Heart left ventricle (tissue), 16 donors: ENCODE data around the gene DIAPH2. TPM values are rescaled to one million over a fixed set of nuclear protein-coding genes. Genes with fewer than 3 reads are reported as not detected.

Experiments used
- ATAC-seq, 4 donors: fragments of 200-7000 bp; cut with Tn5 transposase; one replicate each; pipeline ENCODE4 v1.9.1; 2020 to 2022; ENCODE audit warnings: moderate library complexity in 4 of 4, mild to moderate bottlenecking in 3 of 4, moderate number of reproducible peaks in 1 of 4
- DNase-seq, 5 donors: peaks; one replicate each; pipeline ENCODE4 v3.0.0-alpha.2; 2020
- H3K27ac ChIP-seq, 12 donors: fragments of 200-600 bp; sonication (generic) in 4 of 12; one replicate each; pipeline versions ENCODE4 v1.5.0 to v1.8.0; 2016 to 2022; ENCODE audit warnings: mild to moderate bottlenecking in 2 of 12
- H3K27me3 ChIP-seq, 9 donors: fragments of 200-600 bp; sonication (generic) in 2 of 9; one replicate each; pipeline versions ENCODE4 v1.5.1 to v1.8.0; 2016 to 2022; ENCODE audit warnings: mild to moderate bottlenecking in 3 of 9
- H3K36me3 ChIP-seq, 9 donors: fragments of 200-600 bp; sonication (generic) in 2 of 9; one replicate each; pipeline versions ENCODE4 v1.5.0 to v1.8.0; 2018 to 2022; ENCODE audit warnings: mild to moderate bottlenecking in 2 of 9
- H3K4me1 ChIP-seq, 12 donors: fragments of 200-600 bp; sonication (generic) in 4 of 12; one replicate each; pipeline versions ENCODE4 v1.5.0 to v1.8.0; 2016 to 2022; ENCODE audit warnings: mild to moderate bottlenecking in 3 of 12
- H3K4me3 ChIP-seq, 12 donors: fragments of 200-600 bp; sonication (generic) in 4 of 12; one replicate each; pipeline versions ENCODE4 v1.5.0 to v1.8.0; 2017 to 2022; ENCODE audit warnings: mild to moderate bottlenecking in 9 of 12, moderate library complexity in 4 of 12
- H3K9me3 ChIP-seq, 12 donors: fragments of 200-600 bp; sonication (generic) in 4 of 12; one replicate each; pipeline versions ENCODE4 v1.5.0 to v1.8.0; 2016 to 2022; ENCODE audit warnings: mild to moderate bottlenecking in 1 of 12
- CTCF ChIP-seq, 12 donors: fragments of 200-600 bp; sonication (generic) in 4 of 12; IDR thresholded peaks; one replicate each; pipeline versions ENCODE4 v1.5.0 to v1.8.0; 2018 to 2022; ENCODE audit warnings: antibody characterized with exemption in 12 of 12, mild to moderate bottlenecking in 5 of 12
- POLR2A ChIP-seq, 2 donors: fragments of 450-650 bp; IDR thresholded peaks; one replicate each; pipeline ENCODE4 v1.6.1; 2017; ENCODE audit warnings: antibody characterized with exemption in 2 of 2, mild to moderate bottlenecking in 2 of 2, moderate library complexity in 2 of 2
- whole genome bisulfite sequencing, 4 donors: extraction: QIAGEN DNeasy Blood & Tissue Kit in 2 of 4; methylation state at CpG; one replicate each; pipeline versions ENCODE4 v1.1.5 to v1.1.7; 2013 to 2018; 5-methylcytosine and 5-hydroxymethylcytosine counted together
- intact Hi-C, 10 donors: fragments of 100-400 bp; cut with DNase I; formaldehyde crosslinking; loops; one replicate each; pipeline versions ENCODE4 v1.11.1 to v1.14.2; 2022
- polyA plus RNA-seq, 2 donors: library from polyadenylated mRNA; stranded (reverse); fragments of 200-250 nt; gene quantifications; one replicate each; pipeline ENCODE4 v1.2.3, GENCODE V29; 2013
- total RNA-seq, 9 donors: library from RNA; depleted of rRNA in 2 of 9; stranded (reverse); fragments of >200 nt in 2 of 9; fragmentation: NEBNext Ultra II Directional in 3 of 9; extraction: Animal tissue kit (Norgen Biotek cat#: 25700) in 3 of 9; gene quantifications; one replicate each; pipeline versions ENCODE4 v1.1.0 to v1.2.4, GENCODE V29; 2016 to 2023
- donor health status: ischemic (EF 13 %, LVEDD 7.1; RV severe dilation, severe dysfunction).
- donor health status: healthy with polysubstance abuse.
- donor health status: DM: no; HTN: yes; CAD: no.
- donor health status: DM: no; HTN: no; CAD: no.
- donor health status: ischemic (EF 25% LVEDD 6.9; RV normal size, moderate dysfunction).
- donor health status: ischemic (EF 25% LVEDD 5.7; RV mildly dilated, moderate dysfunction).
- donor health status: healthy.
- donor health status: DM: yes; HTN: yes; CAD: no.
- donor health status: ischemic (EF 35%, LVEDD 5.7; RV mildly dilated, moderate dysfunction).
- donor health status: nonischemic (EF 11% LVEDD 7.7; RV severe dilation, severe dysfunction).
- donor health status: DM: yes; HTN: yes; CAD: no.
- donor health status: PGD.
- donor health status: ischemic (EF 29% LVEDD 5.4; RV normal size, mild dysfunction).
- donor health status: nonischemic (EF 23%, LVEDD 6.1; RV moderate dilation, normal function).

The DIAPH2 gene
- total and polyA plus RNA-seq, 11 donors: 3.7 to 18.8 (median 12.3) TPM

- Histone ChIP-seq H3K27ac (no peak overlapping the region), H3K36me3 (no peaks in the 10 kb centered on the region), H3K27me3 (no peaks in the 10 kb centered on the region), H3K4me3 (no peak overlapping the region), H3K9me3 (no peaks in the 10 kb centered on the region), H3K4me1 (no peaks in the 10 kb centered on the region)
- no peak for DNase-seq
- TF ChIP-seq CTCF (IDR thresholded peaks at IDR 0.05): no peak
- no peak for TF ChIP-seq POLR2A (IDR thresholded peaks at IDR 0.05)
- no peak for ATAC-seq
- WGBS, 4 donors: 44 to 59% (median 45%) methylated on average over 2 of the region's 2 CpGs
- intact Hi-C loops: no loop called here
Observed at GRCh38 chrX:97050392-97050791, 365.8 kb downstream of the DIAPH2 start.

DNA sequence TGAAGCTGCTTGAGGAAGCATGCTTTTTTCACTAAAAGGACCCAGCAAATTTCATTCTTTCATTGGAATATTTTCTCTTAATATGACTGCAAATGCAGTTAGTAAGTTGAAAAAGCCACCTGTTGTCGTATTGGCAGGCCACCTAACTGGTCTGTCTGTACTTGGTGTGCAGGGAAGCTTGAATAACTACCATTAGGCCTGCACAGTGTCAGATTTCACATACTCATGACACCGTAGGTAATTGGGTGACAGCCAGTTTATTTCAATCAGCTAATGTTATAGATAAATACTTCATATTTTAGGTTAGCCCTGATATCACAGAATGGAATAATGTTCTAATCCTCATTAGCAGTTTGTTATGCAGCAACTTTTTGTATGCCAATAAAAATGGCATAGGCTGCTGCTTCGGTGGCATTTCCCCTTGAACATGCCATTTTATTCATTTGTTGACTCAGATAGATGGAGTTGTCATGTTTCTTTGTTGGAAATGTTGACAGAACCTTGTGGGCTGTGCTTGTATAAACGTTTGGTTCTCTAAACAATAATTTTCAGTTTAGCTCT lies 372.8 kb downstream of the DIAPH2 start:
- DNase-seq (no peak), ATAC-seq (peak in 2 of 4 donors; percentile 54 to 57)
- Histone ChIP-seq H3K9me3 (no peaks in the 10 kb centered on the region), H3K4me3 (no peak overlapping the region), H3K4me1 (no peaks in the 10 kb centered on the region), H3K27me3 (no peaks in the 10 kb centered on the region), H3K36me3 (no peaks in the 10 kb centered on the region), H3K27ac (no peak overlapping the region)
- intact Hi-C loops: no loop called here
- TF ChIP-seq POLR2A (IDR thresholded peaks at IDR 0.05): no peak
- TF ChIP-seq CTCF (IDR thresholded peaks at IDR 0.05): no peak
- WGBS, 4 donors: 39 to 49% (median 46%) methylated on average over 4 of the region's 4 CpGs

DNA sequence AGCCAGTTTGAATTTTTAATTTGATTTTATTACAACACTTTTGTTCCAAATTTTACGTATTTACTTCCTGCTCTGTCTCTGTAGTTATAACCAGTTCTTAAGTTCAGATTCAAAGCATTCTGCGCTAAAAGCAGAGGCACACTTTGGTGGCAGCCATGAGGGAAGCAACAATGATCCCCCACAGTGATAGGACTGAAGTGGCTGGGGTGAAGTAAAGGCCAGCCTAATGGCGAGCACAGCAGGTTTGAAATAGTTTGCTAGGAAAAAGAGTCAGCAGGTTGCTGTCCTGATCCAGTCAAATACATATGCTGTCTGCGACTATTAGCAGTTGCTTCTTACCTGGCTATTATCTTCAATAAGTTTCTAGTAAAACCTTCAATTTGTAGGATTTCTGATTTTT lies 375.4 kb downstream of the DIAPH2 start:
- 54 to 90% (median 76%) methylated on average over 4 of the region's 4 CpGs for WGBS, 4 donors
- Histone ChIP-seq H3K4me1 (no peaks in the 10 kb centered on the region), H3K36me3 (no peaks in the 10 kb centered on the region), H3K4me3 (no peak overlapping the region), H3K9me3 (no peaks in the 10 kb centered on the region), H3K27ac (no peak overlapping the region), H3K27me3 (no peaks in the 10 kb centered on the region)
- DNase-seq (no peak), ATAC-seq (no peak)
- intact Hi-C loops: no loop called here
- TF ChIP-seq CTCF (IDR thresholded peaks at IDR 0.05) (no peak), POLR2A (IDR thresholded peaks at IDR 0.05) (no peak)

DNA sequence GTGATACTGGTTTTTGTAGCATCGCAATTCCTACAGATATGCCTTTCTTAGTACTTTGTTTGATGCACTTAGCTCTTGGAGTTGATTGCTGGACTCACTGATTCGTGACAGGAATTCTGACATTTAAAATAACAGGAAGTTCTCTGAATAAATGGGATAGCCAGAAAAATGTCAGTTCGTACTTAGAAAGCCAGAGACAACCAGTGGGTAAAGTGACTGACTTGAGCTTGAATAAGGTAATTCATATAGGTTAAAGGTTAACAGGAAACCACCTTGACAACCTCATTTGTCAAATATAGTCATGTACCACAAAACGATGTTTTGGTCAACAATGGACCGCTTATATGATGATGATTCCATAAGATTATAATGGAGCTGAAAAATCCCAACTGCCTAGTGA lies 380.4 kb downstream of the DIAPH2 start:
- intact Hi-C loops: no loop called here
- Histone ChIP-seq H3K9me3 (no peaks in the 10 kb centered on the region), H3K36me3 (no peaks in the 10 kb centered on the region), H3K27me3 (no peaks in the 10 kb centered on the region), H3K4me1 (no peaks in the 10 kb centered on the region), H3K4me3 (no peak overlapping the region), H3K27ac (no peak overlapping the region)
- no peak for DNase-seq
- no peak for TF ChIP-seq POLR2A (IDR thresholded peaks at IDR 0.05)
- TF ChIP-seq CTCF (IDR thresholded peaks at IDR 0.05): no peak
- 78 to 79% (median 78%) methylated on average over 5 of the region's 5 CpGs for WGBS, 4 donors
- no peak for ATAC-seq
